Hepatocyte (in vitro differentiated cells): ENCODE results near the gene EXOC2. TPM values are rescaled to one million over a fixed set of nuclear protein-coding genes. Genes with fewer than 3 reads are reported as not detected.

Experiments
- DNase-seq: peaks from one replicate; pipeline ENCODE4 v3.0.0-alpha.2; 2016; ENCODE audit warnings: low spot score
- H2AFZ ChIP-seq: fragments of 200-600 bp; sonication (generic); 2 replicates; pipeline ENCODE4 v1.6.0; 2016; ENCODE audit warnings: antibody characterized with exemption, mild to moderate bottlenecking
- H3K27ac ChIP-seq: fragments of 200-600 bp; sonication (generic); 2 replicates; pipeline ENCODE4 v1.5.1; 2016; ENCODE audit warnings: mild to moderate bottlenecking
- H3K27me3 ChIP-seq: fragments of 200-600 bp; sonication (generic); 2 replicates; pipeline ENCODE4 v1.6.1; 2016
- H3K36me3 ChIP-seq: fragments of 200-600 bp; sonication (generic); replicated peaks from 2 replicates; pipeline ENCODE4 v1.5.1; 2016; ENCODE audit warnings: low read depth; ENCODE audit not compliant: insufficient read depth
- H3K4me1 ChIP-seq: fragments of 200-600 bp; sonication (generic); 2 replicates; pipeline ENCODE4 v1.5.1; 2016; ENCODE audit warnings: mild to moderate bottlenecking, moderate library complexity; ENCODE audit not compliant: insufficient read depth
- H3K4me2 ChIP-seq: fragments of 200-600 bp; sonication (generic); 2 replicates; pipeline ENCODE4 v1.6.0; 2016
- H3K4me3 ChIP-seq: fragments of 200-600 bp; sonication (generic); 2 replicates; pipeline ENCODE4 v1.5.1; 2016; ENCODE audit warnings: mild to moderate bottlenecking
- H3K79me2 ChIP-seq: fragments of 200-600 bp; sonication (generic); 2 replicates; pipeline ENCODE4 v1.6.0; 2017; ENCODE audit warnings: mild to moderate bottlenecking
- H3K9me2 ChIP-seq: fragments of 200-600 bp; sonication (generic); replicated peaks from 2 replicates; pipeline ENCODE4 v1.6.0; 2017; ENCODE audit warnings: mild to moderate bottlenecking; ENCODE audit not compliant: insufficient read depth
- H3K9me3 ChIP-seq: fragments of 200-600 bp; sonication (generic); 2 replicates; pipeline ENCODE4 v1.5.1; 2016; ENCODE audit warnings: low read depth, mild to moderate bottlenecking
- H4K20me1 ChIP-seq: fragments of 200-600 bp; sonication (generic); 2 replicates; pipeline ENCODE4 v1.6.0; 2016; ENCODE audit warnings: mild to moderate bottlenecking; ENCODE audit not compliant: insufficient read depth, poor library complexity, severe bottlenecking
- EZH2 ChIP-seq: fragments of 200-600 bp; sonication (generic); IDR thresholded peaks from 2 replicates; pipeline ENCODE4 v1.6.1; 2016; ENCODE audit warnings: antibody characterized with exemption, mild to moderate bottlenecking, borderline replicate concordance
- EZH2phosphoT487 ChIP-seq: fragments of 200-600 bp; sonication (generic); IDR thresholded peaks from one replicate; pipeline ENCODE4 v1.6.1; 2018; ENCODE audit warnings: antibody characterized with exemption, mild to moderate bottlenecking, low read depth, moderate library complexity; ENCODE audit not compliant: unreplicated experiment, severe bottlenecking
- WGBS: methylation state at CpG from one replicate; pipeline ENCODE4 v1.1.6; 2016; ENCODE audit warnings: low lambda C conversion rate; ENCODE audit errors: missing lambda C conversion rate; 5-methylcytosine and 5-hydroxymethylcytosine counted together
- polyA plus RNA-seq: library from polyadenylated mRNA; unstranded; fragments of >200 nt; fragmentation: Nextera tagmentation; extraction: Ambion mirVana; gene quantifications from 2 replicates; pipeline ENCODE4 v1.2.1, GENCODE V29; 2016
- total RNA-seq: library from RNA; depleted of rRNA; stranded (reverse); fragments of >200 nt; gene quantifications from 2 replicates; pipeline ENCODE4 v1.2.3, GENCODE V29; 2014
- TF ChIP-seq, protein P1 (sequence below): fragments of 200-600 bp; sonication (generic); IDR thresholded peaks from 2 replicates; pipeline ENCODE4 v1.5.1; 2016; ENCODE audit warnings: antibody characterized with exemption, mild to moderate bottlenecking; ENCODE audit not compliant: poor library complexity

EXOC2 gene
- total and polyA plus RNA-seq, 2 experiments from 2014 or later: 15.4 to 27.0 TPM

DNA sequence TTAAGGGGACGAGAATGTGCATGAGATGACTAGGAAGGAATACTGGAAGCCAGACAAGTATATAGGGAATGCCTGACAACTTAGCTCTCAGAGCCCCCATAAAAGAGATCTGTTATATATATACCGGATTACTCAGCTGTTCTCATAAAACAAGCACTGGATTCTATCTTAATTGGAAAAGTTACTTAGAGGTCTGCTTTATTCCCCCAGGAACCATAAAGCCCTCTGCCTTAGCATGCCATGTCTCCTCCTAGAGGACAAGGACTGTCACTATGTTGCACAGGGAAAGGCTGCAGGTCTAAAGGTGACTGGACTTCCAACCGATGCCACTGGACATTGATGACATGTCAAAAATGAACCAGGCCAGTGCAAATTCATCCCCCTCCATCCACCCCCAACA is 6.4 kb downstream of the EXOC2 start:
- H3K9me2 ChIP-seq: no peaks in the 10 kb centered on the region
- H2AFZ ChIP-seq: no peak overlapping the region
- no peaks in the 10 kb centered on the region for H3K36me3 ChIP-seq
- H3K4me1 ChIP-seq: peaks cover 17% of the 10 kb centered on the region
- H3K4me3 ChIP-seq: no peak overlapping the region
- WGBS: 59% methylated on average over 3 of the region's 3 CpGs
- no peaks in the 10 kb centered on the region for H3K9me3 ChIP-seq
- H3K79me2 ChIP-seq: peaks cover 90% of the 10 kb centered on the region
- DNase-seq: peak; percentile 50
- no peaks in the 10 kb centered on the region for H4K20me1 ChIP-seq
- no peaks in the 10 kb centered on the region for H3K27me3 ChIP-seq
- no peak overlapping the region for H3K4me2 ChIP-seq
- TF ChIP-seq, protein P1, sequence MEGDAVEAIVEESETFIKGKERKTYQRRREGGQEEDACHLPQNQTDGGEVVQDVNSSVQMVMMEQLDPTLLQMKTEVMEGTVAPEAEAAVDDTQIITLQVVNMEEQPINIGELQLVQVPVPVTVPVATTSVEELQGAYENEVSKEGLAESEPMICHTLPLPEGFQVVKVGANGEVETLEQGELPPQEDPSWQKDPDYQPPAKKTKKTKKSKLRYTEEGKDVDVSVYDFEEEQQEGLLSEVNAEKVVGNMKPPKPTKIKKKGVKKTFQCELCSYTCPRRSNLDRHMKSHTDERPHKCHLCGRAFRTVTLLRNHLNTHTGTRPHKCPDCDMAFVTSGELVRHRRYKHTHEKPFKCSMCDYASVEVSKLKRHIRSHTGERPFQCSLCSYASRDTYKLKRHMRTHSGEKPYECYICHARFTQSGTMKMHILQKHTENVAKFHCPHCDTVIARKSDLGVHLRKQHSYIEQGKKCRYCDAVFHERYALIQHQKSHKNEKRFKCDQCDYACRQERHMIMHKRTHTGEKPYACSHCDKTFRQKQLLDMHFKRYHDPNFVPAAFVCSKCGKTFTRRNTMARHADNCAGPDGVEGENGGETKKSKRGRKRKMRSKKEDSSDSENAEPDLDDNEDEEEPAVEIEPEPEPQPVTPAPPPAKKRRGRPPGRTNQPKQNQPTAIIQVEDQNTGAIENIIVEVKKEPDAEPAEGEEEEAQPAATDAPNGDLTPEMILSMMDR: peak; percentile 39
- no peak for TF ChIP-seq EZH2
- H3K27ac ChIP-seq: peak overlapping the region; percentile 46

DNA sequence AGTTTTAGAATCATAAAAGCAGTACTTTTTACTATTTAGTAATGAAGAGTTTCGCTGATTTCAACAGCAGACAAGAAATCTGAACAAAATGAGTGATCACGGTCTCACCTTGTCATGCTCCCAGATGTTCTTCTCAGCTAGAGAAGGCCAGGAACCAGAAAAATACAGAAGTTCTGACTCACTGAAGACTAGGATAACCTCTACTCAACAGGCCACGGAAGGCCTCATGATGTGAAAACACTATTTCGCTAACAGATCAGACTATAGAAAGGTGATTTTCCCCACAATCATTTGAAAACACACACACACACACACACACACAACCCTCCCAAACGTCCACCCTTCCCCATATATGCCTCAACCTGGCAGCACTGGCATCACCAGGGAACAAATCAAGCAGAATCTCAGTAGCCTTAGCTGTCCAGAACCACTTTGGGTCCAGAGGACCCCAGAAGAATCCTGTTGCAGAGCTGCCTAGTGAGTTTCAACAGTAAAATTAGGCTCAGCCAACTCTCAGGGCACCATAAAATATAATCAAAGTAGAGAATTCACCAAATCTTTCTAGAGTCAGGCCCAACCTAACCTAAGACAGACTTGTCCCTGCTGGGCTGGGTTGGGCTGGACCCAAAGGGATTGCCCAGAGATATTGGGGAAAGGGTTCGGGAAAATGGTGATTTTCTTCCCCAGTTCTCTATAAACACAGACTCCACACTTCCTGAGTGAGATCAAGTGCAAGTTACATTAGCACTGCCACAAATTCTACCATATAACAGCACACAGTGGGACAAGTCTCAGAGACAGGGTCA is 7.9 kb downstream of the EXOC2 start:
- DNase-seq: no peak
- peak overlapping the region; percentile 69 for H3K27ac ChIP-seq
- H3K36me3 ChIP-seq: no peaks in the 10 kb centered on the region
- TF ChIP-seq, protein P1: no peak
- no peak for TF ChIP-seq EZH2
- TF ChIP-seq EZH2phosphoT487: no peak
- 66% methylated on average over 6 of the region's 6 CpGs for WGBS
- H3K4me3 ChIP-seq: no peak overlapping the region
- no peaks in the 10 kb centered on the region for H3K9me2 ChIP-seq
- H3K4me2 ChIP-seq: peak overlapping the region; percentile 57
- H3K4me1 ChIP-seq: peaks cover 13% of the 10 kb centered on the region
- no peaks in the 10 kb centered on the region for H3K27me3 ChIP-seq
- no peaks in the 10 kb centered on the region for H3K9me3 ChIP-seq
- peaks cover 90% of the 10 kb centered on the region for H3K79me2 ChIP-seq
- H2AFZ ChIP-seq: no peak overlapping the region
- H4K20me1 ChIP-seq: no peaks in the 10 kb centered on the region

DNA sequence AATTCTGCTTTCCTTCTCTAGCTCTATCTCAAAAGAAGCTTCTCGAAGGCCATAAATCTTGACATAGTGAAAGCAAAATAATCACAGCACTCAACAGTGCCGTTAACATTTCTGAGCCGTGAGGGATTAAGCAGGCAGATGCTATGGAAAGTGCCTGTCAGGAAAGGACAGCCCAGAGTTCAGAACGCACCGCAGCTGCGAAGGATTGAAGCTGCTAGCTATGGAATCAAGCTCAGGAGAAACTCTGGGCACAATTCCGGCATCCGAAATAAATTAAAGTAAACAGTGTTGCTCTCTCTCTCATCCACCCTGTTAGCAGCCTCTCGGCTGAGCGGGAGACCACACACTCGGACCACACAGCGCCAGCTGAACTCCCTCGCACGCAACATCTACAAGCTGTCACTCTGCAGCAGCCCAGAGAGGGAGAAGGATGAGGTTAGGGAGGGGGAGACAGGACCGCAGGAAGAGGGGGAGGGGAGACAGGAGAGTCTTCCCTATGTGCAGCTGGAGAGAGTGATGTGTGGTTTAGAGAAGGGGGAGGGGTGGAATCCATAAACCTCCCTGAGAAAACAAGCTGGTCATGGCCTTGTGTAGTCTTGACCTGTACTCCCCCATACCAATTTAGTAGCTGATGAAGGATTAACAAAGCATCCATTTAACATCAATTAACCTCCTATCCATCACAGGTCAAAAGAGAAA is 9.0 kb downstream of the EXOC2 start:
- Histone ChIP-seq H3K27me3 (no peaks in the 10 kb centered on the region), H3K79me2 (peaks cover 90% of the 10 kb centered on the region), H3K9me3 (no peaks in the 10 kb centered on the region), H3K4me1 (peaks cover 13% of the 10 kb centered on the region), H3K4me2 (peak overlapping the region; percentile 57), H4K20me1 (no peaks in the 10 kb centered on the region), H3K36me3 (no peaks in the 10 kb centered on the region), H2AFZ (no peak overlapping the region), H3K9me2 (no peaks in the 10 kb centered on the region), H3K27ac (peak overlapping the region; percentile 69), H3K4me3 (no peak overlapping the region)
- WGBS: 10% methylated on average over 15 of the region's 15 CpGs
- DNase-seq: peak; percentile 83
- TF ChIP-seq, protein P1: no peak
- TF ChIP-seq EZH2 (no peak), EZH2phosphoT487 (no peak)
